ENCODE measurements around the gene SDK2.
"Not testable (repeated sequence)": the region's sequence is repeated elsewhere in the genome, so short reads cannot be mapped to it uniquely, and the experiment has no call there.

SDK2 gene

GRCh38 chr17:73342050-73342522, 302.2 kb downstream of the SDK2 start:
- peak; percentile 87 for DNase-seq (ENCODE audit: low spot score)

- DNase-seq (ENCODE audit: low spot score): no peak
These were observed 302.7 kb downstream of the SDK2 start for GRCh38 chr17:73341350-73342049.

GRCh38 chr17:73340093-73340596, 304.1 kb downstream of the SDK2 start:
- no peak for DNase-seq (ENCODE audit: low spot score)

GRCh38 chr17:73338566-73339197, 305.6 kb downstream of the SDK2 start:
- no peak for DNase-seq (ENCODE audit: low spot score)

GRCh38 chr17:73338050-73338521, 306.2 kb downstream of the SDK2 start:
- DNase-seq (ENCODE audit: low spot score): no peak

GRCh38 chr17:73337330-73337710, 306.9 kb downstream of the SDK2 start:
- no peak for DNase-seq (ENCODE audit: low spot score)

- DNase-seq (ENCODE audit: low spot score): no peak
These were observed 307.6 kb downstream of the SDK2 start for GRCh38 chr17:73336408-73337329.

- no peak for DNase-seq (ENCODE audit: low spot score)
These were observed 308.4 kb downstream of the SDK2 start for GRCh38 chr17:73335591-73336407.

GRCh38 chr17:73334771-73335513, 309.3 kb downstream of the SDK2 start:
- DNase-seq (ENCODE audit: low spot score): no peak

GRCh38 chr17:73333445-73333844, 310.8 kb downstream of the SDK2 start:
- DNase-seq (ENCODE audit: low spot score): not testable (repeated sequence)

GRCh38 chr17:73331060-73331459, 313.2 kb downstream of the SDK2 start:
- DNase-seq (ENCODE audit: low spot score): no peak

GRCh38 chr17:73327676-73328075, 316.6 kb downstream of the SDK2 start:
- DNase-seq (ENCODE audit: low spot score): no peak

- no peak for DNase-seq (ENCODE audit: low spot score)
These were observed 318.8 kb downstream of the SDK2 start for GRCh38 chr17:73325527-73325842.

- DNase-seq (ENCODE audit: low spot score): no peak
These were observed 319.3 kb downstream of the SDK2 start for GRCh38 chr17:73324711-73325526.

- DNase-seq (ENCODE audit: low spot score): no peak
These were observed 320.1 kb downstream of the SDK2 start for GRCh38 chr17:73324160-73324475.

- DNase-seq (ENCODE audit: low spot score): no peak
These were observed 320.7 kb downstream of the SDK2 start for GRCh38 chr17:73323409-73324159.

- DNase-seq (ENCODE audit: low spot score): no peak
These were observed 323.5 kb downstream of the SDK2 start for GRCh38 chr17:73320601-73321264.

GRCh38 chr17:73319766-73320165, 324.5 kb downstream of the SDK2 start:
- DNase-seq (ENCODE audit: low spot score): no peak

- no peak for DNase-seq (ENCODE audit: low spot score)
These were observed 325.4 kb downstream of the SDK2 start for GRCh38 chr17:73318836-73319235.
